A549 treated with CORT108297 at 1 μM for 4 hours (cell line): ENCODE results near the gene KRT4. TPM values are rescaled to one million over a fixed set of nuclear protein-coding genes. Genes with fewer than 3 reads are reported as not detected.

Experiments used
- total RNA-seq: library from RNA; stranded (reverse); fragments of 200-300 nt; extraction: Qiagen RNA extraction; gene quantifications from 5 replicates; pipeline ENCODE4 v1.2.3, GENCODE V29; 2022

The KRT4 gene
- total RNA-seq: 2.8 to 3.8 TPM (median 3.0 TPM) in 5 replicates

GRCh38 chr12:52813885-52814709, at the start of gene KRT4:
TSS of gene KRT4 (minus strand) at chr12:52814116. CDS start at chr12:52814058, 58 bp downstream.

DNA sequence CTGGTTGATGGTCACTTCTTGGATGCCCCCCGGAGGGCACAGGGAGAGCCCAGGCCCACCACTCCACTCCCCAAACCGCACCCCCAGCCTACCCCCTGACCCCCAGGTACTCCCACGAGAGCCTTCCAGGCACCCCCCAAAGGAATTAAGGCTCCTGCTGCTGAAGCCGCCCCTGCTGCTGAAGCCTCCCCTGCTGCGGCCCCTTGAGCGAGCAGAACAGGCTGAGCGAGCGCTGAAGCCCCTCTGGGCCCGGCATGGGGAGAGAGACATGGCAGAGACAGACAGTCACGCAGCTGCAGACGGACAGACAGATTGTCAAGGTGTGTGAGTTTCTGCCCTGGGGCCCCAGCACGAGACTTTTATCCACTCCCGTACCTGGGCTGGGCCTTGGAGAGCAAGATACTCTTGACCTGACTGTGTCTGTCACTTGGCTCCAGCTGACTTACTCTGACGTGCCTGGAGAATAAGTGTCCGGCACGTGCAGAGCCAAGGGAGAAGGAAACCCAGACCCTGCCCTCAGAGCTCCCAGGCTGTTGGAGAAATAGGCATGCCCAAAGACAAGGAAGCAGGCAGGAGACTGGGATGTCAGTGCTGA, 34.8 kb upstream of the KRT4 start, which contains the start of gene KRT78:
TSS of gene KRT78 (minus strand) at position 334 of the 595 bp plus-strand sequence. CDS start at position 270, 64 bp downstream.

DNA sequence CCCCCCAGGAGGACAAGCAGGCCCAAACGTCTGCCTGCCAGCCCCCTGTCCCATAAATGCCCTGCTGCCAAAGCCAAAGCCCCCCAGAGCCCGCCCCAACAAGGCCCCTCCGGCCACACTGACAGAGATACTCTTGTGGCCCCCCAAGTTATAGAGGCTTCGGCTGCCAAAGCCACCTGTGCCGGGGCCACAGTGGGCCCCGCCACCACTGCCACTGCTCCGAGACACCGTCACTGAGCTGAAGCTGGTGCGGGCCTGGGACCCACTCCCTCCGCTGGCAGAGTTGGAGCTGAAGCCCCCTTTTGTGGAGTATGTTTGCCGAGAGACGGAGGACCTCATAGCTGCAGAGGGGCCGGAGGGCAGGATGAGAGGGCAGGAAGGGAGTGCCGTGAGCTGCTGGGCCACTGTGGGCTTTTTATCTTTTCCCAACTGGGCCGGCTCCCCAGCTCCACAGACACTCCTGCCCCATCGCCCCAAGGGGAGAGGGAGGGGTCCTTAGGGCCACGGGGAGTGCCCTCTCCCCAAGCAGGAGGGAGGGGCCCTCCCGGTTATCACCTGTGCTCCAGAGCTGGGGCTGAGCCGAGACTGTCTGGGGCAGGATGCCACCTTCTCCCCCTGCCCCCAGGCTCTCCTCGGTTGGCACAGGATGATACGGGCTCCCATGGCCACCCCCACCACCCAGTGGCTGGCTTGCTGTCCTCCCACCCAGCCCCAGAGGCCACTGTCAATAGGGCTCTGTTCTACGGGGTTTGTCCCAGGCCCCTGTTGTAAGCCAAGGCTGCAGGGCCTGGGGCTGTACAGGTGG, 20.2 kb upstream of the KRT4 start, which contains the start of gene KRT79:
TSS of gene KRT79 (minus strand) at position 390 of the 805 bp plus-strand sequence. CDS start at position 339, 51 bp downstream.

DNA sequence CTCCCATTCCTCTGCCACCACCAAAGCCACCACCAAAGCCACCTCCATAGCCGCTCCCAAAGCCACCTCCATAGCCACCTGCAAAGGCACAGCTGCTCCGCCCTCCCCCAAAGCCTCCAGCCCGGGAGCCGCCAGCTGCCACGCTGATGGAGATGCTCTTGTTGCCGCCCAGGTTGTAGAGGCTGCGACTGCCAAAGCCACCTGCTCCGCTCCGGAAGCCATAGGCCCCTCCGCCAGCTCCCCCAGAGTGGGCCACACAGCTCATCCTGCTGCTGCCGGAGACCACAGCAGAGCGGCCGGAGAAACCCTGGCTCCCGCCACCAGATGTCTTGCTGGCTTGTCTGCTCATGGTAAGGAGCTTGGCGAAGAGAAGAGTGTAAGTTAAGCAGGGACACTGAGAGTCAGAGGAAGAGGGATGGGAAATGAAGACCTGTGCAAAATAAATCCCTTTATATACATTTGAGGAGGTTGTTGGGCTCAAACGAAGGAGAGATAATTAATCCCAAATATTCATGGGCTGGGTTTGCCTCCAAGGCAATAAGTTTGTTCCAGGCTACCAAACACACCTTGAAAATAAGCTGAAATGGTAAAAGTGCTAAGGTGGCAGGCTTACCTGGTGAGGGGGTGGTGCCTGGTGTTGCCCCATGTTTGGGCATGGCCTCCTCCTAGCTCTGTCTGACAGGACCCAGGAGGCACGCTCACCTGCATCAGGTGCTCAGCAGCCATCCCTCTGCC, 18.1 kb downstream of the KRT4 start, which contains the start of gene KRT3:
TSS of gene KRT3 (minus strand) at position 424 of the 735 bp plus-strand sequence. CDS start at position 349, 75 bp downstream.

DNA sequence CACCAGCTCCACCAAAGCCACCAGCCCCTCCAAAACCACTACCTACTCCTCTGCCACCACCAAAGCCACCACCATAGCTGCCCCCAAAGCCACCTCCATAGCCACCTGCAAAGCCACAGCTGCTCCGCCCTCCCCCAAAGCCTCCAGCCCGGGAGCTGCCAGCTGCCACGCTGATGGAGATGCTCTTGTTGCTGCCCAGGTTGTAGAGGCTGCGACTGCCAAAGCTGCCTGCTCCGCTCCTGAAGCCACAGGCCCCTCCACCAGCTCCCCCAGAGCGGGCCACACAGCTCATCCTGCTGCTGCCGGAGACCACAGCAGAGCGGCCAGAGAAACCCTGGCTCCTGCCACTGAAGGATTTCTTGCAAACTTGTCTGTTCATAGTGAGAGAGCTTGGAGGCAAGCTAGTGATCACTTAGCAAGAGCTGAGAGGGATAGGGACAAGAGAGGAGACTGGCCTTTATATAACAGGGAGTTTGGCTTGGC, 37.0 kb downstream of the KRT4 start, which contains the start of gene KRT76:
TSS of gene KRT76 (minus strand) at position 433 of the 483 bp plus-strand sequence. CDS start at position 379, 54 bp downstream.

Other genes with a start within 250 kb of the KRT4 start
- gene KRT74, start 240.3 kb downstream of the KRT4 start, total RNA-seq: not detected in 5 replicates
- gene KRT72, start 212.7 kb downstream of the KRT4 start, total RNA-seq: 0.05 TPM in 1 of 5 replicates, not detected in the others
- not detected in 5 replicates for gene KRT73, start 195.6 kb downstream of the KRT4 start, total RNA-seq
- gene KRT2, start 161.9 kb downstream of the KRT4 start, total RNA-seq: not detected in 5 replicates
- gene KRT1, start 133.7 kb downstream of the KRT4 start, total RNA-seq: not detected in 5 replicates
- not detected in 5 replicates for gene KRT77, start 110.6 kb downstream of the KRT4 start, total RNA-seq
- not detected in 5 replicates for gene KRT76, start 36.8 kb downstream of the KRT4 start, total RNA-seq
- gene KRT3, start 18.0 kb downstream of the KRT4 start, total RNA-seq: 0.05 to 0.09 TPM (median 0.06 TPM) in 4 of 5 replicates, not detected in the other
- 0.05 to 0.14 TPM (median 0.09 TPM) in 4 of 5 replicates, not detected in the other for gene KRT79, start 20.2 kb upstream of the KRT4 start, total RNA-seq
- 0.08 to 0.14 TPM (median 0.10 TPM) in 3 of 5 replicates, not detected in the others for gene KRT78, start 34.9 kb upstream of the KRT4 start, total RNA-seq
- gene KRT8, start 91.0 kb upstream of the KRT4 start, total RNA-seq: 2,966 to 3,831 TPM (median 3,677 TPM) in 5 replicates
- gene KRT18, start 135.0 kb upstream of the KRT4 start, total RNA-seq: 2,134 to 2,467 TPM (median 2,380 TPM) in 5 replicates
- 219 to 412 TPM (median 272 TPM) in 5 replicates for gene EIF4B, start 192.3 kb upstream of the KRT4 start, total RNA-seq
- 20.4 to 34.4 TPM (median 32.3 TPM) in 5 replicates for gene TNS2, start 235.9 kb upstream of the KRT4 start, total RNA-seq